IMR-90 (cell line): Measurements from ENCODE around the gene RAPGEF1. TPM values are rescaled to one million over a fixed set of nuclear protein-coding genes. Genes with fewer than 3 reads are reported as not detected.

Source experiments
- ATAC-seq: fragments of 200-7000 bp; cut with Tn5 transposase; 2 replicates; pipeline ENCODE4 v1.9.1; 2020; ENCODE audit warnings: low read depth, mild to moderate bottlenecking, moderate library complexity
- BruUV-seq: library from RNA; stranded (reverse); fragments of 400-500 nt; replicated peaks from 2 replicates; lab custom pipeline; 2021; lab: Mats Ljungman, UMichigan
- CTCF ChIA-PET: fragments of 300-600 bp; formaldehyde crosslinking; extraction: SDS; loops from one replicate; lab custom pipeline; 2021; ENCODE audit warnings: antibody characterized with exemption; lab: Yijun Ruan, JAX
- POLR2A ChIA-PET: fragments of 300-600 bp; sonication (Branson Sonifier 250); formaldehyde crosslinking; loops from one replicate; lab custom pipeline; 2022; ENCODE audit warnings: antibody characterized with exemption; ENCODE audit not compliant: unreplicated experiment; lab: Charles Lee
- DNase-seq: peaks from one replicate; pipeline ENCODE4 v3.0.0; 2013
- H2AFZ ChIP-seq: replicated peaks from 2 replicates; pipeline ENCODE3; 2013; ENCODE audit warnings: low read length, mild to moderate bottlenecking; ENCODE audit not compliant: poor library complexity
- H2AK5ac ChIP-seq: 2 replicates; pipeline ENCODE4 v1.6.1; 2013; ENCODE audit warnings: low read depth, low read length, inconsistent platforms
- H2AK9ac ChIP-seq: replicated peaks from 2 replicates; pipeline ENCODE3; 2013; ENCODE audit warnings: mild to moderate bottlenecking, low read depth, low read length, moderate library complexity; ENCODE audit not compliant: poor library complexity
- H2BK120ac ChIP-seq: 2 replicates; pipeline ENCODE4 v1.6.1; 2013; ENCODE audit warnings: low read depth, low read length, inconsistent platforms
- H2BK15ac ChIP-seq: 3 replicates; pipeline ENCODE4 v1.6.1; 2013; ENCODE audit warnings: low read depth, low read length, inconsistent platforms
- H2BK20ac ChIP-seq: 2 replicates; pipeline ENCODE4 v1.6.1; 2013; ENCODE audit warnings: low read depth, mild to moderate bottlenecking, inconsistent platforms, low read length, moderate library complexity
- H2BK5ac ChIP-seq: 2 replicates; pipeline ENCODE4 v1.6.1; 2013; ENCODE audit warnings: mild to moderate bottlenecking, low read depth, low read length, inconsistent platforms; ENCODE audit not compliant: poor library complexity, severe bottlenecking
- H3K14ac ChIP-seq: replicated peaks from 2 replicates; pipeline ENCODE4 v1.6.1; 2013; ENCODE audit warnings: low read depth, low read length, inconsistent platforms
- H3K18ac ChIP-seq: 2 replicates; pipeline ENCODE4 v1.6.1; 2013; ENCODE audit warnings: low read depth, low read length, control low read depth
- H3K23ac ChIP-seq: 2 replicates; pipeline ENCODE4 v1.6.1; 2013; ENCODE audit warnings: low read depth, low read length, inconsistent platforms
- H3K27ac ChIP-seq: 2 replicates; pipeline ENCODE4 v1.5.1; 2013; ENCODE audit warnings: mild to moderate bottlenecking, control low read depth, low read length; ENCODE audit not compliant: insufficient read depth
- H3K27me3 ChIP-seq: 2 replicates; pipeline ENCODE4 v1.6.1; 2013; ENCODE audit warnings: low read length; ENCODE audit not compliant: control insufficient read depth, insufficient read depth
- H3K36me3 ChIP-seq: 2 replicates; pipeline ENCODE4 v1.6.1; 2013; ENCODE audit warnings: low read length, mixed read lengths; ENCODE audit not compliant: control insufficient read depth, insufficient read depth
- H3K4ac ChIP-seq: 2 replicates; pipeline ENCODE4 v1.6.1; 2013; ENCODE audit warnings: low read depth, low read length, inconsistent platforms
- H3K4me1 ChIP-seq: 2 replicates; pipeline ENCODE4 v1.6.1; 2013; ENCODE audit warnings: low read length, mixed read lengths; ENCODE audit not compliant: control insufficient read depth, insufficient read depth
- H3K4me2 ChIP-seq: 2 replicates; pipeline ENCODE4 v1.6.1; 2013; ENCODE audit warnings: low read depth, mild to moderate bottlenecking, control low read depth, low read length, moderate library complexity
- H3K4me3 ChIP-seq: 2 replicates; pipeline ENCODE4 v1.5.1; 2013; ENCODE audit warnings: low read depth, mild to moderate bottlenecking, control low read depth, low read length, moderate library complexity; ENCODE audit not compliant: insufficient read depth
- H3K56ac ChIP-seq: 2 replicates; pipeline ENCODE4 v1.6.1; 2013; ENCODE audit warnings: low read length, inconsistent platforms; ENCODE audit not compliant: insufficient read depth; ENCODE audit errors: extremely low read depth
- H3K79me1 ChIP-seq, 2 experiments: 2 replicates each; pipeline ENCODE4 v1.6.1; 2013; ENCODE audit warnings: low read length in 2 of 2, inconsistent platforms in 1 of 2, low read depth in 1 of 2
- H3K9ac ChIP-seq: 2 replicates; pipeline ENCODE4 v1.6.1; 2013; ENCODE audit warnings: low read depth, low read length, control low read depth
- H3K9me1 ChIP-seq: 2 replicates; pipeline ENCODE4 v1.6.1; 2013; ENCODE audit warnings: low read length, inconsistent platforms; ENCODE audit not compliant: insufficient read depth
- H3K9me3 ChIP-seq: 2 replicates; pipeline ENCODE4 v1.6.1; 2013; ENCODE audit warnings: low read length; ENCODE audit not compliant: control insufficient read depth, insufficient read depth
- H4K20me1 ChIP-seq: 2 replicates; pipeline ENCODE4 v1.6.1; 2013; ENCODE audit warnings: low read length, inconsistent platforms; ENCODE audit not compliant: insufficient read depth
- H4K5ac ChIP-seq: 2 replicates; pipeline ENCODE4 v1.6.1; 2013; ENCODE audit warnings: mild to moderate bottlenecking, low read depth, low read length, control low read depth
- H4K8ac ChIP-seq, 2 experiments: 2 replicates each; pipeline ENCODE4 v1.6.1; 2013; ENCODE audit warnings: low read depth in 2 of 2, low read length in 2 of 2, control low read depth in 1 of 2, inconsistent platforms in 1 of 2
- H4K91ac ChIP-seq: 2 replicates; pipeline ENCODE4 v1.6.1; 2013; ENCODE audit warnings: low read depth, low read length, inconsistent platforms; ENCODE audit not compliant: insufficient read depth
- BHLHE40 ChIP-seq: fragments of 150-350 bp; IDR thresholded peaks from 2 replicates; pipeline ENCODE4 v1.6.1; 2016; ENCODE audit warnings: mild to moderate bottlenecking, low read depth, low read length
- CEBPB ChIP-seq: IDR thresholded peaks from 2 replicates; pipeline ENCODE4 v1.6.1; 2012; ENCODE audit warnings: low read depth, low read length, improper control_type of control experiment
- CHD1 ChIP-seq: IDR thresholded peaks from 2 replicates; pipeline ENCODE4 v1.6.1; 2012; ENCODE audit warnings: low read depth, low read length, improper control_type of control experiment
- CTCF ChIP-seq: conservative IDR thresholded peaks from 2 replicates; pipeline ENCODE4 v1.5.1; 2012; ENCODE audit warnings: mild to moderate bottlenecking, low read depth, low read length, improper control_type of control experiment
- FOS ChIP-seq: fragments of 150-350 bp; IDR thresholded peaks from 2 replicates; pipeline ENCODE4 v1.6.1; 2016; ENCODE audit warnings: low read depth, low read length
- MAFK ChIP-seq: IDR thresholded peaks from 2 replicates; pipeline ENCODE4 v1.6.1; 2012; ENCODE audit warnings: low read depth, low read length, improper control_type of control experiment
- MAZ ChIP-seq: IDR thresholded peaks from 2 replicates; pipeline ENCODE4 v1.6.1; 2012; ENCODE audit warnings: low read depth, mild to moderate bottlenecking, low read length, improper control_type of control experiment, moderate library complexity, borderline replicate concordance
- RAD21 ChIP-seq: IDR thresholded peaks from 2 replicates; pipeline ENCODE4 v1.6.1; 2012; ENCODE audit warnings: low read length, improper control_type of control experiment
- RCOR1 ChIP-seq: IDR thresholded peaks from 2 replicates; pipeline ENCODE4 v1.6.1; 2012; ENCODE audit warnings: mild to moderate bottlenecking, low read length, improper control_type of control experiment; ENCODE audit not compliant: insufficient replicate concordance
- RFX5 ChIP-seq: IDR thresholded peaks from 2 replicates; pipeline ENCODE4 v1.8.0; 2012; ENCODE audit warnings: low read depth, mild to moderate bottlenecking, low read length, moderate library complexity
- SMC3 ChIP-seq: fragments of 150-350 bp; IDR thresholded peaks from 2 replicates; pipeline ENCODE4 v1.6.1; 2016; ENCODE audit warnings: low read depth, mild to moderate bottlenecking, antibody characterized with exemption, low read length, moderate library complexity
- USF2 ChIP-seq: fragments of 150-350 bp; IDR thresholded peaks from 2 replicates; pipeline ENCODE4 v1.6.1; 2017; ENCODE audit warnings: mild to moderate bottlenecking, antibody characterized with exemption, low read length, low read depth
- WGBS, 2 experiments: methylation state at CpG; one replicate each; pipeline versions ENCODE4 v1.1.5 to v1.1.7; 2013; ENCODE audit warnings: missing lambda C conversion rate in 2 of 2; ENCODE audit not compliant: insufficient read length in 1 of 2; ENCODE audit errors: extremely low coverage in 2 of 2; 5-methylcytosine and 5-hydroxymethylcytosine counted together
- dilution Hi-C: fragments of 300-500 bp; cut with HindIII; formaldehyde crosslinking; loops from one replicate; pipeline ENCODE4 v1.14.3; 2018; ENCODE audit warnings: low sequenced_read_pairs; ENCODE audit not compliant: unreplicated experiment
- in situ Hi-C: fragments of 300-500 bp; cut with MboI; formaldehyde crosslinking; loops from 3 replicates; pipeline ENCODE4 v1.14.3; 2019; ENCODE audit warnings: low sequenced_read_pairs, inconsistent platforms, mixed read lengths
- intact Hi-C: fragments of 100-400 bp; cut with micrococcal nuclease; formaldehyde crosslinking; loops from 2 replicates; pipeline ENCODE4 v1.10.0; 2022
- polyA plus RNA-seq, 3 experiments: library from polyadenylated mRNA; depleted of rRNA; stranded (reverse); fragments of >200 nt; gene quantifications; 2 replicates each; pipeline ENCODE4 v1.2.3, GENCODE V29; 2012; ENCODE audit warnings: low replicate concordance in 1 of 3
- total RNA-seq: library from RNA; depleted of rRNA; stranded (reverse); fragments of >200 nt; gene quantifications from 2 replicates; pipeline ENCODE4 v1.2.3, GENCODE V29; 2012
- TF ChIP-seq, protein P1 (sequence below): fragments of 150-350 bp; IDR thresholded peaks from 2 replicates; pipeline ENCODE4 v1.6.1; 2016; ENCODE audit warnings: low read depth, mild to moderate bottlenecking, low read length, moderate library complexity, borderline replicate concordance

RAPGEF1 gene
- total and polyA plus RNA-seq, 2 of the 4 experiments (the other 2 are of a cell fraction), result 13.1 to 22.3 TPM

DNA sequence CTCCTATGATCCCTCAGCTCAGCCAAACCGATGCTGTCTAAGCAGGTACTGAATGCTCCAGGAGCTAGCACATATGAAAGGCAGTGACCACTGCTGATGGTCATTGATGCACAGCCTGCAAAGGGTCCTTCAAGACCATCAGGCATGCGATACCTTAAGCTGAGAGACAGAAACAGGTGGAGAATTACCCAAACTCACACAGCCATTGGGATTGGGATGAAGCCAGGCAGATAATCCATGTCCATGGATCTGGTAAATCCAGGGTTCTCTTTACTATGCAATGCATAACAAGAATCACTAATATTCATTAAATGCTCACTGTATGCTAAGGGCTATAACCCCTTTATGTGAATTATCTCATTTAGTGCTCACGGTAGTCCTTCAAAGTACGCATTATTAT is 36.2 kb downstream of the RAPGEF1 start:
- no peak for DNase-seq
- no peak overlapping the region for H4K8ac ChIP-seq
- no peak overlapping the region for H3K18ac ChIP-seq
- H2BK20ac ChIP-seq, result no peak overlapping the region
- no peak overlapping the region for H2AFZ ChIP-seq
- H3K4ac ChIP-seq, result no peak overlapping the region
- no peak overlapping the region for H4K91ac ChIP-seq
- H4K5ac ChIP-seq, result no peak overlapping the region
- no peak overlapping the region for H3K56ac ChIP-seq
- peaks cover 5% of the 10 kb centered on the region for H3K4me1 ChIP-seq
- peaks cover 26% of the 10 kb centered on the region for H3K9me1 ChIP-seq
- no peak overlapping the region for H2AK9ac ChIP-seq
- no peaks in the 10 kb centered on the region for H3K9me3 ChIP-seq
- no peak overlapping the region for H3K4me2 ChIP-seq
- no peak overlapping the region for H3K27ac ChIP-seq
- WGBS, 2 experiments, result 100% methylated on average over 1 of the region's 4 CpGs; no CpG with 5 or more reads in 1 of the 2 experiments
- ATAC-seq, result no peak
- H3K9ac ChIP-seq, result no peak overlapping the region
- intact Hi-C loops, result no loop called here
- H2BK5ac ChIP-seq, result no peak overlapping the region
- no peak overlapping the region for H3K4me3 ChIP-seq
- no peak overlapping the region for H3K23ac ChIP-seq
- no peak overlapping the region for H2AK5ac ChIP-seq
- in situ Hi-C loops, result no loop called here
- TF ChIP-seq SMC3 (no peak), CTCF (no peak), RCOR1 (no peak), FOS (no peak), MAFK (no peak), USF2 (no peak), MAZ (no peak), RFX5 (no peak), CEBPB (no peak), BHLHE40 (no peak), RAD21 (no peak), CHD1 (no peak)
- TF ChIP-seq, protein P1, sequence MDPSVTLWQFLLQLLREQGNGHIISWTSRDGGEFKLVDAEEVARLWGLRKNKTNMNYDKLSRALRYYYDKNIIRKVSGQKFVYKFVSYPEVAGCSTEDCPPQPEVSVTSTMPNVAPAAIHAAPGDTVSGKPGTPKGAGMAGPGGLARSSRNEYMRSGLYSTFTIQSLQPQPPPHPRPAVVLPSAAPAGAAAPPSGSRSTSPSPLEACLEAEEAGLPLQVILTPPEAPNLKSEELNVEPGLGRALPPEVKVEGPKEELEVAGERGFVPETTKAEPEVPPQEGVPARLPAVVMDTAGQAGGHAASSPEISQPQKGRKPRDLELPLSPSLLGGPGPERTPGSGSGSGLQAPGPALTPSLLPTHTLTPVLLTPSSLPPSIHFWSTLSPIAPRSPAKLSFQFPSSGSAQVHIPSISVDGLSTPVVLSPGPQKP, result no peak
- no peaks in the 10 kb centered on the region for H3K36me3 ChIP-seq
- ChIA-PET POLR2A (no interaction called here), CTCF (interaction anchor here (1.1 kb wide), 1 partner anchor 13 kb away, joined by 4 read pairs; no protein-coding TSS in a partner anchor)
- no peak overlapping the region for H3K14ac ChIP-seq
- H3K79me1 ChIP-seq, result peaks cover 49 to 85% of the 10 kb centered on the region in 2 experiments
- no peaks in the 10 kb centered on the region for H3K27me3 ChIP-seq
- H4K20me1 ChIP-seq, result peaks cover 46% of the 10 kb centered on the region
- no TSS peak for BruUV-seq
- dilution Hi-C loops, result no loop called here
- H2BK15ac ChIP-seq, result no peak overlapping the region
- no peak overlapping the region for H2BK120ac ChIP-seq
